ENCODE measurements around the gene PRSS38. TPM values are rescaled to one million over a fixed set of nuclear protein-coding genes. Genes with fewer than 3 reads are reported as not detected.

PRSS38 gene
- polyA plus RNA-seq, 5 donors: not detected

DNA sequence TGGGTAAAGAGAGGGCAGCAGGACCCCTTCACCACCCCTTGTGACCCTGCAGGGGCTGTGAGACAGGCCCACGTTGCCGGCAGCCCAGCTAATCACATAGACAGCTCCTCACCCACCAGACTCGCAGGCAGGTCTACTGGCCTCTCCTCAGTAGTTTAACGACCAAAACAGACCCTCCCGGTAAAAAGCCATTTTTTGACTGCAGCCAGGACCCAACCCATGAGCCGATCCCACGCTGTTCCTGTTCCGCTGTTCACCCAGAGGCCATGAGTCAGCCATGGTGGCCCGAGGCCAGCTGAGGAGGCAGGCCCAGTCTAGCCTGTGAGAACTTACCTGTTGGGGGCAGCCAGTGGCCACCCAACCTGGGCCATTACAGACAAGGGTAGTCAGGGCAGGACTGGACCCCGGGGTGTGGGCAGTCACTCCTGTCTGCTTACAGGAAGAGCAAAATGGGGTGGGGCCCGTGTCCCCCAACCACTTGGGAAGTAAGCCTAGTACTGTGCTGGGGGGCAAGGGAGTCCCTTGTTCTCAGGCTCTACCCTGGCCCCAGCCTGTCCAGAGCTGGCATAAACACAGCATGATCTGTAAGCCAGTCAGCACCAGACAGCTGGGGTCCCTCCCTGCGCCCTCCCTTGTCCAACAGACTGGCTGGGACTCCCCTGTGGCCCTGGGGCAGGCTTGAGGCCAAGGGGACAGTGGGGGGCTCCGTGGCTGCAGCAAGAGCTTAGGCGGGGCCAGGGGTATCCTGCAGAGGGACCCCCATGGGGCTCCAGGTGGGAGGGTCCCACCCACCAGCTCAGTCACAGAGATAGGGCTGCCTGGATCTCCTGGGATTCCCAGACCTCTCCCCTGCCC, 70.4 kb downstream of the PRSS38 start:
- DNase-seq: no peak

DNA sequence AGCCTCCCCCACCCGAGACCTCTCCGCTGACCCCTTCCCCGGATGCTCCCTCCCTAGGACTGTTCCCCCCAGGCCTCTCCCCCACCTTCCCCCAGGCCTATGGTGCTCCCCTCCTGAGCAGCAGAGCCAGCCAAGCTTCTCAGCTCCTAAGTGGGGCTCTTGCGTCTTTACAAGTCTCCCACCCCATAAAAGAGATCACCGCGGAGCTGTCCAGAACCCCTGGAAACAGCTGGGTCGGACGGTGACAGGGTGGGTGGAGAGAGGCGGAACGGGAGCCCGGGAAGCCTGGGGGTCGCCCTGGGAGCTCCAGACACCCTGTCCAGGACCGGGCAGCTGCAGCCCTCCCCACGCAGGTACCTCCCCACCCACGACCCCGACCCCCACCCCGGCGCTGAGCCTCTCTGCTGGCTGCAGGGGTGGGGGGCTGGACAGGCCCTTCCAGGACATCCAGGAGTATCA, 71.1 kb downstream of the PRSS38 start:
- DNase-seq: no peak

DNA sequence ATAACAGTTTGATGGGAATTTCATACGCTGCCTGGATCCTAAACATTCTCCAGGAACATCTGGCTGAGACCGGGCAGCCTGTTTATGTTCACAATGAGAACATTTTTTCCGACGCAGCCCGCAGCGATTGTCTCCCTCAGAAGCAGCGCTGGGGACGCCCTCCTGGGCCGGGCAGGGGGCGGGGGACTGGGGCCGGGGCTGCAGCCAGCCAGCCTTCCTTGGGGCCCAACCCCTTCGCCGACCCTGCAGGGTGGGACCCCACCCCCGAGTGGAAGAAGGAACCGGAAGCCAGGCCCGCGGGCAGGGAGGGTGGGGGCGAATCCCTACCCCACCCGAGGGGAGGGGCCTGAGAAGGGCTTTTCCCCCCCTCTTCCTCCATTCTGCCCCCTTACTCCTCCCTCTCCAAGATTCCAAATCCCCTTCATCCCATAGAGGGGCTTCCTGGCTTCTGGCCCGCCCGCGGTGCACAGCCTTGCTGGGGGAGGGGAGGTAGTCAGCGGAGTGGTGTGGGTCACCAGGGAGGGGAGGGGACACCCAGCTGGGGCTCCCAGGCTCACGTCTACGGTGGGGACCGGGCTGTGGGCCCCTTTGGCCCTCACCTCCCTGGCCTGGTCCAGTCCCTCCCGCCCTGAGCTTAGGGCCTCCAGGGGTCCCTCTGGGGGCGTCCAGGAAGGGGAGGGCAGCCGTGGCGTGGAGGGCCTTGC, 71.7 kb downstream of the PRSS38 start:
- peak; percentile 87 to 88 for DNase-seq

DNA sequence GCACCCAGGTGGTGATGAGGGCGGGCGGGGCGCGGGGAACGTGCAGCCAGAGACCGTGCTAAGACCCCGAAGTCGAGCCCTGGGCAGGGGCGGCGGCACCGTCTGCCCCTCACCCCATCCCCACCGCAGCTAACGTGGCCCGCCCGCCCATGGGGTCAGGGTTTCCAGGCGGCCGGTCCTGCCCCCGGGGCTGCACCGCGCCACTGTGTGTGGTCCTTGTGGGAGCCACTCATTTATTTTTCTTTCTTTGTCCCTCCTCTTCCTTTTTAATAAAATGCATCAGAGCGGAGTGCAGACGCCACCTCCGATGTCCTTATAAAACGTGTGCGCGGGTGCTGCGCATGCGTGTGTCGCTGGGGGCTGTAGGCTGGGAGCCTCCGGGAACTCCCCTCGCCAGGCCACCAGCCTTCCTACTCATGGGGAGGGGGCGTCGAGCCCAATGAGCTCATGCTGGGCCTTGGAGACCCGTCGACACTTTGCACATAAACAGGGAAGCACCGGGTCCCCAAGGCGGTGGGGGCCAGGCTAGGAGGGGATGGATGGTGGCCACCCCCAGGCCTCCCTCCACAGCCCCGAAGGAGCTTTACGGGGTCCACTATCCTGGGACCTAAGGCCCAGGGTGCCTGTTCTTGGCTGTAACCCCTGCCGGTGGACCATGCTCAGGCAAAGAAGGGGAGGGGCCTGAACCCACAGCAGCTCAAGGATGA, 72.4 kb downstream of the PRSS38 start:
- DNase-seq: peak; percentile 70 to 79

DNA sequence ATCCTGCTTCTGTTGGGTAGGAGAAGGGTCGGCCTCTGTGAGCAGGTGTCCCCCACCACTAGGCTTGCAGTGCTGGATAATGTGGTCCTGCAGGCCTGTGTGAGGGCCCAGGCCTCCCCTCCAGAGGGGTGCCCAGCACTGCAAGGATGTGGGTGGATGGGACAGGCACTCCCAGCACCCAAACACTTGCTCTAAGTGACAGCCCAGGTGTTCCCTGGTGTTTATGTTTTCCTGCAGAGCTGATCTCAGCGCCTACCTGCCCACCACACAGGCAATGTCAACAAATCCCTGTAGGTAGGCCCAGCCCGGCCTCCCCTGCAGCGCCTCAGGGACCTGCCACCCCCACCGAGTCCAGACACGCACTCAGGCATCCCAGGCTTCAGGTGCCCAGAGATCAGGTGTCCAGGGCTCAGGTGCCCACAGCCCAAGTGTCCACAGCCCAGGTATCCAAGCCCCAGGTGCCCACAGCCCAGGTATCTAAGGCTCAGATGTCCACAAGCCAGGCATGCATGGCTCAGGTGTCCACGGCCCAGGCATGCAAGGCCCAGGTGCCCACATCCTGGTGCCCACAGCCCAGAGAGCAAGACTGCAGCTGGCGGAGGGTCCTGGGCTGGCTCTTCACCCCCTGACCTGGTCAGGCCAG, 73.0 kb downstream of the PRSS38 start:
- no peak for DNase-seq

DNA sequence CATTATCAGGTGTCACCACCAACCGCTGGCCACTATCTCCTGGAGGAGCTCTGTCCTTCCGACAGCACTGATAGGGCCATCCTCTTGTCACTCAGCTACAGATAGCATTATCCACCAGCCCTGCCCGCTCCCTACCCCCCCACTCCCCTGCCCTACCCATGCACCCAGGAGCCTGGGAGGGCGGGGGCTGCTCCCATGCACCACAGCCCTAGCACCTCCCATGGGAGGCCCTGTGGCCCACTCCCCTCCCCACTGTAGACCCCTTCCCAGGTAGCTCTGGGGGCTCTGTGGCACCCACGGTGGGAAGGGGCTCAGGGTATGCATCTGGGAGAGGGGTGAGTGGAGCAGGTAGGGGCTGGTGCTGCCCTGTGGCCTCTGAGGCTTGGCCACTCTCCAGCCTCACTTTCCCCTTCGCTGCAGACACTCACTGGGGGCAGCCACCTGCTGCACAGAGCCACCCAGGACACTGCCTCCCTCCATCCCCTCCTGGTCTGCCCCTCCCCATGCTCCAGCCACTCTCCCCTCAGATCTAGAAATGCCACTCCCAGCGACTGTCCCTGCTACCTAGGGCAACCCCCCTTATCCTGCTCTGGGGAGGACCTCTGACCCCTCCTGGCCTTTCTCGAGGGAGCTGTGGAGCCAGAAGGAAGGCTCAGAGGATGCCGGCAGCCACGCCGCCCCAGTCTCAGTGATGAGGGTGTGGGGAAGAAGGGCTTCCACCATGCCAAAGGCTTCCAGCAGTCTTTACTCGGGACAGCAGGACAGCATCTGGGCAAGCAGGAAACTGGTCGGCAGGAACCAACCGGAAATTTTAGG, 73.8 kb downstream of the PRSS38 start:
- DNase-seq: no peak

DNA sequence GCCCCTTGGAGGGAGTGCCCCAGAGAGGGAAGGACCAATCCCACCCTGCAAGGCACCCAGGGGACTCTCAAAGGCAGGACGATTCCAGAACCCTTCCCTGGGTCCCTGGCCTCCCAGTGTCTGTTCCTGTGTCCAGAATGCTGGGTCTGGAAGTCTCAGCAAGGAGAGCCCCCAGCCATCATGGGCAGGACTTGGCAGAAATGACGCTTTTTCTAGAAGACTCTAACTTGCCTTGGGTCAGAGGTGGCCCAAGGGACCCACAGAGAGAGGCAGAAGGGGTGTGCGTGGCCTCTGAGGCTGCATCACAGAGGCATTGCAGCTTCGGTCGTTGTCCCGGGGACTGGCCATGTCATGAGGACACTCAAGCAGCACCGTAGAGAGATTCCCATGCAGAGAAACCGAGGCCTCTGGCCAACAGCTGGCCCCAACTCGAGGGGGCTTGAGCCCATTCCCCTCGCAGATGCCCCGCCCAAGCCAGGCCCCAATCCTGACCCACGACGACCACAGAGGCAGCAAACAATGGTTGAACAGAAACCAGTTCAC, 74.5 kb downstream of the PRSS38 start:
- no peak for DNase-seq

DNA sequence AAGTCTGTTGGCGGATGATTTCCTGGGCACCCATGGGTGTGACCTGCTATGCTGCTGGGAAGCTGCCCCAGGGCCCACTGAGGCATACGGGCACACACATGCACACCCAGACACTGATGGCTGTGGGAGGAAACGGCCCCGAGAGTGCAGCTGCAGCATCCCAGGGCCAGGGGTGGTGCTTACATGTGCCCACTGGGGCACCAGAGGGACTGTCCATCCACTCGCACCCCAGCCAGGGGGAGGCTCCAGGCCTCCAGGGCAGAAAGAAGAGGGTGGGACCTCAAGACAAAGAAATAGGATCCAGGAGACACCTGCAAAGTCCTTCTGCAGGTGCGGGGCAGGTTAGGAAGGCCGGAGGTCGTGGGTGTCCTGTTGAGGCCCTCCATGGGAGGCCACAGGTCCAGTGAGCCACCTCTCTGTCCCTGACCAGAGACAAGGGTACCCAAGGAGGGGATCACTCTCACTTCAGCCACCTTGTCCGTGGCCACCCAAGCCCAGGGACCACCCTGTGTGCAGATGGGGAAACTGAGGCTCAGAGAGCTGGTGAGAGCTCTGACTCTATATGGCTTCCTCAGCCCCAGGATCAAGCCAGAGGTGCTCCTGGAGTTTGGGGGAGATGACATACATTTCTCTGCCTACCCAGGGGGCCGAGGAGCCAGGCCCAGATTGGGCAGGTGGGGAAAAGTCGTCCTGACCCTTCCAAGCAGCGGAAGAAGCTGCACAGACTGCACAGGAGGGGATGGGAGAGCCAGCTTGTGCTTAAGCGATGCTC, 75.2 kb downstream of the PRSS38 start:
- DNase-seq: no peak

DNA sequence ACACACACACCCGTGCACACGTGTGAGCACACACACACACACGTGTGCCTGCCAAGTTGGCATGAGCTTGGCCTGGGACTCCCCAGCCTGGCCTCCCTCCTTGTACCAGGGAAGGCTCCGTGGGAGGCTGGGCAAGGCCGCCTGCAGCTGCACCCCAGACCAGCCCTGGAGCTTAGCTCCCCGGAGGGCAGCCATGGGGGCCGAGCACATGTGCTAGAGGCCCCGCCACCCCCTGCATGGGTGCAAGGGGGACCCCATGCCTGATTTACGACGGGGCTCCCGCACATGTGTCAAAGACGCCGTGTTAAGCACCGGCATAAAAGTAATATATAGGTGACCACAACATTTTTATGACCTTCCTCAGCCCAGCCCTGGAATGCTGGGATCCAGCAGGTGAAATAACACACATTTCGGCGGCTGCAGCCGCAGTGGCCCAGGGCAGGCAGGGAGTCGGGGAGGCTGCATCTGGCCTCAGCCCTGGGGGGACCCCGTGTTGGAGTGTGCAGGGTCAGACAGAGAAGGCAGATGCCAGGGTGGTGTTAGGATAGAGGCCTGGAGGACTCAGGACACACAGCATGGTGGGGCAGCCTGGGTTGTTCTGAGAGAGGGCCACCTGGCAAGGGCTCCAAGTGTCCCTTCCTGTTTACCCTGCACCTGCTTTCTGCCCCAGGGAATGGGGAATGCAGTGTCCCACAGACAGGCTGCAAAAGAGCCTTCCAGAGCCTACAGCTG, 75.9 kb downstream of the PRSS38 start:
- DNase-seq: no peak

DNA sequence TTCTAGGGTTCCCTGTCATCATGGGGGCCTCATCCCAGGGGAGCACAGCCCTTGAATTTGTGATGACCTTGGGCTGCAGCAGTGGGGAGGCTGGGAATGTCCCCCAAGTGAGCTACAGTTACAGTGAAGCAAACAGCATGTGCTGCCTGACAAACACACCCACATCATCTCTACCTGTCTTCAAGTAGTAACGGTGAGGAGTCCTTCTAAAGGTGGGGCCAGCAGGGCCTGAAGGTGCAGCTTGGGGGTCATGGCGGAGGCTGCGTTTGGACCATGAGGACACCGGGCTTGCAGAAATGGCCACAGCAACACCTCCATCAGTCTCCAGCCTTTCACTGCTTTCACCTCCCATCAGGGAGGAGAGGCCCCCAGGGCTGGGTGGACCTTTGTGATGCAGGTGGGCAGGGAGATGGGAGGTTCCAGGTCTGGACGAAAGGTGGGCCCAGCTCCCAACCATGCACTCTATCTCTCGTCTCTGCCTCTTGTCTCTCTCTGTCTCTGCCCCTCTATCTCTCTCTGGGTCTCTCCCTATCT, 76.5 kb downstream of the PRSS38 start:
- DNase-seq: no peak

DNA sequence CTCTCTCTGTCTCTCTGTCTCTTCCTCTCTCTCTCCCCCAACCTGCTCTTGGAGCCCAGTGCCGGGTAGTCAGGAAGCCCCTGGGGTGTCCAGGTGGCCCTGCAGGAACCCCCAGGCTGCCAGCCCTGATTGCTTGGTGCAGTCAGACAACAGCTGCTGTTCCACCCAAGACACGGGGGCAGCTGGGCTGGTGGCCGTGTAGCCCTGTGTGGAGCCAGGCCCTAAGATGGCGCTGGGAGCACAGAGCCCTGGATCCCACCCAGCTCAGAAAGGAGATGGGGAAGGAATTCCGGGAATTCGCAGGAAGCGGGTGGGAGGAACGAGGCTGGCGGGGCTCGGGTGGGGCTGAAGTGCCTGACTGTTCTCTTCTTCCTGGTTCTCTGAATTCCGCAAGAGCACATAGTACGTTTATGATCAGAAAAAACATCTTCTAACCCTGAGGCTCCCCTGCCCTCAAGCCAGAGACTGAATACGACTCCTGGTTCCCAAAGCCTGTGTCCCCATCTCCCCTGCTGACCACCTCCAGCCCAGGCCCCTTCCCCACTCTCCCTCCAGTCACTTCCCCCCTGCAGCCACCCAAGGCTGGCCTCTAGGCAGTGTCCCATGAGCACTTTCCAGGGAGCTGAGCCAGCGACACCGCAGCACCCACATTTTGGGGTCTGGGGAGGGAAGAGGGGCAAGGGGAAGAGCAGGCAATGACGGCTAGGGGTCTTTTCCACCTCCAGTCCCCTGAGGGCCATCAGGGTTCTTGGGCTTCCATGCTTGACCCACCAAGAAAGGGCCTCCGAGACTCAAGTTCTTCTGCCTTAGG, 77.2 kb downstream of the PRSS38 start:
- no peak for DNase-seq

DNA sequence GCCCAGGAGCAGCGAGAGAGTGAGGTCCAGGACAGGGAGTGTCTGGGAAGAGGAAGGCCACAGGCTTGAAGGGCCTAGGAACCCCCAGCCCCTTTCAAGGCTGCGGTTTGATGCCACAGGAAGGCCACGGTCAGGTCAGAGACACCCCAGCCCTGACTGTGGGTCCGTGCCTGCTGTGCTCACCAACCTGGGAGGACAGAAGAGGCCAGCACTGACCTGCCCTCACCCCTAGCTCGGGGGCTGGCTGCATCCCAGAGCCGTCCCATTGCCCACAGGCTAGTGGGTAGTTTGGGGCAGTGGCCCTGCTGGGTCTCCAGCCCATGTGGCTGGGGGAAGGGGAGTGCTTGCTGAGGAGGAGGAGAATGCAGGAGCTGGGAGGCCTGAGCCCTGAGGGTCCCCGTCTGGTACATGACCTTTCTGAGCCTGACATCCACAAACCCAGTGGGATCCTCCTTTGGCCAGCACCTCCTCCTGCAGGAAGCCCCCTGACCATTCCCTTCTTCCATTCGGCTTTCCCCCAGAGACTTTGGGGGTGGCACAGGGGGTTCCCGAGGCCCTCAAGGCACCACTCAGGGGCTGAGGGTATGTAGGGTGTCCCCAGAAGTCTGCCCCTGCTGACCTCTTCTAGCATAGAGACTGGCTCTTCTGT, 77.9 kb downstream of the PRSS38 start:
- DNase-seq: no peak

DNA sequence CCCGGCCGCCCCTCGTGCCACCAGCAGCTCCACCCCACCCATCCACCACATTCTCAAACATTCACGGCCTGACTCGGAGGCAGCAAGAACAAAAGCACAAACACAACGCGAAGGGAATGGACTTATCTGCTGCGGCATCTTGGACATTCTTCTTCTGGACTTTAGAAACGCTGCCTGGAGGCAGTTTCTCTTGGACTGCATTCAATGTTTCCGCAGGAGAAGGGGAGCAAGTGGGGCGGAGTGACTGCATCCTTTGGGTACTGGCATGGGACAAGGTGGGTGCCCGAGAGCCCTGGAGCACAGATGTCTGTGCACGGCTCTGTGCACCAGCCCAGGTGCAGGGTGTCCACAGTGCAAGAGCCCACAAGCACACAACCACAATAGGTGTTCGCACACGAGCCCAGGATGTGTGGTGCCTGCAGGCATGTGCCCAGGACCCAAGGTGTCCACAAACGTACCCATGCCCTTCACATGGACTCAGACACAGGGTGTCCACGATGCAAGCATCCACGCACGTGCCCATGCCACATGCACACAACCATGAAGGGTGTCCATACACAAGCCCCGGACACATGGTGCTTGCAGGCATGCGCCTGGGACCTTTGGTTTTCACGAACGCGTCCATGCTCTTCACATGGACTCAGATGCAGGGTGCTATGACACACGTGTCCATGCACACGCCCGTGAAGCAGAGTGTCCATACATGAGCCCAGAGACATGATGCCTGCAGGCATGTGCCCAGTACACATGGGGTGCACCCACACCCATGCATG, 78.7 kb downstream of the PRSS38 start:
- DNase-seq: no peak

DNA sequence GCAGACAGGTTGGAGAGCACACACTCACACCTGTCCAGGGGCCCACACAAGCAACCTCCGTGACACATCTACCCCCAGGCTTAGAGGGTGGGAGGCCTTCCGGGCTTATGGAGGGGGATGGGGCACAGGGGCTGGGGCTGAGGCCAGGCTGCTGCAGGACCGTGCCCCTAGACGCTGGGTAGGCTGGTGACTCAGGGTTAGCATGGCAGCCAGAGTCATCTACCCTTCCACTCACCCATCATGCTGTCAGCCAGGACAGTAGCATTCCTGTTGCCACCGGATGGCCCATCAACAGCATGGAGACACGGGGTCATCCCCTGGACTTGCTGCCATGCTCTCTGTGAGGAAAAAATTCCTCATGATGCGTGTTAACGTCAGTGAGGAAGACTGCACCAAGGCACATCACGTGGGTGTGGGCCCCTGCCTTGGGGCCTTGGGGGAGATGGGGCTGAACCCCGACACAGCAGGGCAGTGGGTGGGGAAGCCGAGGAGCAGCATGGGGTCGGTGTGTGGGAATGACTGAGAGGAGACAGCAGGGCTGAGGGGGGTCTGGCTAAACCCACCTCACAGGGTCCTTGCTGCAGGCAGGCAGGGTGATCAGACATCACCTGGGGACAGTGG, 79.5 kb downstream of the PRSS38 start:
- no peak for DNase-seq

All from right lung (tissue), 5 donors.